GM18858 (cell line): ENCODE data around the gene SLN.

ENCODE experiments used
- ATAC-seq: cut with Tn5 transposase; IDR thresholded peaks from one replicate; pipeline ENCODE4 v1.9.1; 2021; ENCODE audit not compliant: unreplicated experiment

Gene SLN

GRCh38 chr11:107719557-107720302 lies 7.9 kb upstream of the SLN start:
- ATAC-seq = no peak

- ATAC-seq = no peak
Measured at GRCh38 chr11:107719073-107719472, 7.2 kb upstream of the SLN start.

GRCh38 chr11:107716884-107717532 lies 5.2 kb upstream of the SLN start:
- ATAC-seq = no peak

GRCh38 chr11:107713009-107713408 lies 1.2 kb upstream of the SLN start:
- ATAC-seq = no peak

GRCh38 chr11:107710301-107710700 lies 1.6 kb downstream of the SLN start:
- ATAC-seq = no peak

GRCh38 chr11:107708792-107709191 lies 3.1 kb downstream of the SLN start:
- no peak for ATAC-seq

- no peak for ATAC-seq
Measured at GRCh38 chr11:107707807-107708206, 4.0 kb downstream of the SLN start.

- no peak for ATAC-seq
Measured at GRCh38 chr11:107707215-107707671, 4.6 kb downstream of the SLN start.

GRCh38 chr11:107706531-107706930 lies 5.3 kb downstream of the SLN start:
- no peak for ATAC-seq

GRCh38 chr11:107705027-107705426 lies 6.8 kb downstream of the SLN start:
- no peak for ATAC-seq

- no peak for ATAC-seq
Measured at GRCh38 chr11:107704451-107704850, 7.4 kb downstream of the SLN start.

GRCh38 chr11:107702723-107703122 lies 9.1 kb downstream of the SLN start:
- ATAC-seq = no peak

- ATAC-seq = no peak
Measured at GRCh38 chr11:107702109-107702660, 9.7 kb downstream of the SLN start.

- ATAC-seq = no peak
Measured at GRCh38 chr11:107699371-107700285, 12.2 kb downstream of the SLN start.

- ATAC-seq = no peak
Measured at GRCh38 chr11:107697291-107697690, 14.6 kb downstream of the SLN start.

GRCh38 chr11:107696140-107696539 lies 15.7 kb downstream of the SLN start:
- ATAC-seq = no peak

GRCh38 chr11:107695446-107695845 lies 16.4 kb downstream of the SLN start:
- no peak for ATAC-seq

GRCh38 chr11:107691000-107691750 lies 20.7 kb downstream of the SLN start:
- ATAC-seq = no peak

- no peak for ATAC-seq
Measured at GRCh38 chr11:107689317-107690202, 22.3 kb downstream of the SLN start.
